HCT116 (cell line): ENCODE data around the gene SRCIN1.

Source experiments
- ELF1 ChIP-seq: IDR thresholded peaks from 2 replicates; pipeline ENCODE4 v1.6.1; 2012; ENCODE audit warnings: low read depth, borderline replicate concordance
- EZH2 ChIP-seq: fragments of 200-600 bp; sonication (generic); IDR thresholded peaks from 2 replicates; pipeline ENCODE4 v1.6.1; 2017; ENCODE audit warnings: antibody characterized with exemption, mixed run types
- JUND ChIP-seq: IDR thresholded peaks from 2 replicates; pipeline ENCODE4 v1.6.1; 2012
- POLR2A ChIP-seq: IDR thresholded peaks from 2 replicates; pipeline ENCODE4 v1.7.0; 2011; ENCODE audit warnings: borderline replicate concordance; ENCODE audit not compliant: insufficient read depth, insufficient read length; ENCODE audit errors: extremely low read depth
- POLR2AphosphoS5 ChIP-seq: IDR thresholded peaks from 2 replicates; pipeline ENCODE4 v1.6.1; 2011; ENCODE audit warnings: mild to moderate bottlenecking, low read depth, low read length, moderate library complexity
- RAD21 ChIP-seq: IDR thresholded peaks from 2 replicates; pipeline ENCODE4 v1.6.1; 2012; ENCODE audit warnings: low read depth, mild to moderate bottlenecking
- SP1 ChIP-seq: IDR thresholded peaks from 2 replicates; pipeline ENCODE4 v1.6.1; 2012; ENCODE audit warnings: low read depth
- TCF7L2 ChIP-seq: IDR thresholded peaks from 2 replicates; pipeline ENCODE4 v1.7.0; 2011; ENCODE audit warnings: borderline replicate concordance, inconsistent platforms; ENCODE audit not compliant: insufficient read depth, insufficient read length; ENCODE audit errors: extremely low read depth
- TF ChIP-seq, protein P1 (sequence below), 3 experiments: fragments of 200-600 bp in 1 of 3; sonication (generic) in 1 of 3; IDR thresholded peaks in 2 of 3; conservative IDR thresholded peaks in 1 of 3; 2 replicates each; pipeline ENCODE4 v1.5.1; 2012 to 2017; ENCODE audit warnings: low read depth in 2 of 3, low read length in 2 of 3, antibody characterized with exemption in 1 of 3, borderline replicate concordance in 1 of 3, control low read depth in 1 of 3, mild to moderate bottlenecking in 1 of 3, mixed read lengths in 1 of 3, mixed run types in 1 of 3, moderate library complexity in 1 of 3; ENCODE audit not compliant: insufficient read depth in 1 of 3
- TF ChIP-seq, protein P2 (sequence below): IDR thresholded peaks from 2 replicates; pipeline ENCODE4 v1.6.1; 2012; ENCODE audit warnings: low read depth

DNA sequence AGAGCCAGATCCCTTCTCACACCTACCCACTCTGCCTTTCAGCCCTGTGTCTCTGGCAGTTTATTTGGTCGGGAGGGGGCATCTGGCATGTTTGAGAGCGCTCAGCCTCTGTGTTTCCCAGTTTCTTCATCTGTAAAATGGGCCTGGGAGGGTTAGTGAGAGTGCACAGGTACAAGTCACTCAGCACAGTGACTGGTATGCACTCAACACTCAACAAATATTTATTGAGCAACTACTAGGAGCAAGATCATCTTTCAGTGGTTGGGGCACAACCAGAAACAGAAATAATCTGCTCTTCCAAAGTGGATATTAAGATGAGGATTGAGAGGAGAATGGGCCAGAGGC lies 13.7 kb upstream of the SRCIN1 start:
- TF ChIP-seq POLR2A, result no peak
- no peak for TF ChIP-seq POLR2AphosphoS5
- TF ChIP-seq, protein P1, sequence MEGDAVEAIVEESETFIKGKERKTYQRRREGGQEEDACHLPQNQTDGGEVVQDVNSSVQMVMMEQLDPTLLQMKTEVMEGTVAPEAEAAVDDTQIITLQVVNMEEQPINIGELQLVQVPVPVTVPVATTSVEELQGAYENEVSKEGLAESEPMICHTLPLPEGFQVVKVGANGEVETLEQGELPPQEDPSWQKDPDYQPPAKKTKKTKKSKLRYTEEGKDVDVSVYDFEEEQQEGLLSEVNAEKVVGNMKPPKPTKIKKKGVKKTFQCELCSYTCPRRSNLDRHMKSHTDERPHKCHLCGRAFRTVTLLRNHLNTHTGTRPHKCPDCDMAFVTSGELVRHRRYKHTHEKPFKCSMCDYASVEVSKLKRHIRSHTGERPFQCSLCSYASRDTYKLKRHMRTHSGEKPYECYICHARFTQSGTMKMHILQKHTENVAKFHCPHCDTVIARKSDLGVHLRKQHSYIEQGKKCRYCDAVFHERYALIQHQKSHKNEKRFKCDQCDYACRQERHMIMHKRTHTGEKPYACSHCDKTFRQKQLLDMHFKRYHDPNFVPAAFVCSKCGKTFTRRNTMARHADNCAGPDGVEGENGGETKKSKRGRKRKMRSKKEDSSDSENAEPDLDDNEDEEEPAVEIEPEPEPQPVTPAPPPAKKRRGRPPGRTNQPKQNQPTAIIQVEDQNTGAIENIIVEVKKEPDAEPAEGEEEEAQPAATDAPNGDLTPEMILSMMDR (IDR thresholded peaks at IDR 0.05 in 2 of 3, conservative IDR thresholded peaks at IDR 0.05 in 1 of 3; ENCODE audit: borderline replicate concordance in 1 of 3, insufficient read depth in 1 of 3, low read depth in 2 of 3, low read length in 2 of 3), result no peak
- TF ChIP-seq, protein P2, sequence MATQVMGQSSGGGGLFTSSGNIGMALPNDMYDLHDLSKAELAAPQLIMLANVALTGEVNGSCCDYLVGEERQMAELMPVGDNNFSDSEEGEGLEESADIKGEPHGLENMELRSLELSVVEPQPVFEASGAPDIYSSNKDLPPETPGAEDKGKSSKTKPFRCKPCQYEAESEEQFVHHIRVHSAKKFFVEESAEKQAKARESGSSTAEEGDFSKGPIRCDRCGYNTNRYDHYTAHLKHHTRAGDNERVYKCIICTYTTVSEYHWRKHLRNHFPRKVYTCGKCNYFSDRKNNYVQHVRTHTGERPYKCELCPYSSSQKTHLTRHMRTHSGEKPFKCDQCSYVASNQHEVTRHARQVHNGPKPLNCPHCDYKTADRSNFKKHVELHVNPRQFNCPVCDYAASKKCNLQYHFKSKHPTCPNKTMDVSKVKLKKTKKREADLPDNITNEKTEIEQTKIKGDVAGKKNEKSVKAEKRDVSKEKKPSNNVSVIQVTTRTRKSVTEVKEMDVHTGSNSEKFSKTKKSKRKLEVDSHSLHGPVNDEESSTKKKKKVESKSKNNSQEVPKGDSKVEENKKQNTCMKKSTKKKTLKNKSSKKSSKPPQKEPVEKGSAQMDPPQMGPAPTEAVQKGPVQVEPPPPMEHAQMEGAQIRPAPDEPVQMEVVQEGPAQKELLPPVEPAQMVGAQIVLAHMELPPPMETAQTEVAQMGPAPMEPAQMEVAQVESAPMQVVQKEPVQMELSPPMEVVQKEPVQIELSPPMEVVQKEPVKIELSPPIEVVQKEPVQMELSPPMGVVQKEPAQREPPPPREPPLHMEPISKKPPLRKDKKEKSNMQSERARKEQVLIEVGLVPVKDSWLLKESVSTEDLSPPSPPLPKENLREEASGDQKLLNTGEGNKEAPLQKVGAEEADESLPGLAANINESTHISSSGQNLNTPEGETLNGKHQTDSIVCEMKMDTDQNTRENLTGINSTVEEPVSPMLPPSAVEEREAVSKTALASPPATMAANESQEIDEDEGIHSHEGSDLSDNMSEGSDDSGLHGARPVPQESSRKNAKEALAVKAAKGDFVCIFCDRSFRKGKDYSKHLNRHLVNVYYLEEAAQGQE, result no peak
- no peak for TF ChIP-seq TCF7L2
- TF ChIP-seq JUND, result no peak
- no peak for TF ChIP-seq EZH2
- no peak for TF ChIP-seq RAD21
- no peak for TF ChIP-seq ELF1
- TF ChIP-seq SP1, result no peak
